ENCODE results near the gene ATXN1.

The ATXN1 gene

DNA sequence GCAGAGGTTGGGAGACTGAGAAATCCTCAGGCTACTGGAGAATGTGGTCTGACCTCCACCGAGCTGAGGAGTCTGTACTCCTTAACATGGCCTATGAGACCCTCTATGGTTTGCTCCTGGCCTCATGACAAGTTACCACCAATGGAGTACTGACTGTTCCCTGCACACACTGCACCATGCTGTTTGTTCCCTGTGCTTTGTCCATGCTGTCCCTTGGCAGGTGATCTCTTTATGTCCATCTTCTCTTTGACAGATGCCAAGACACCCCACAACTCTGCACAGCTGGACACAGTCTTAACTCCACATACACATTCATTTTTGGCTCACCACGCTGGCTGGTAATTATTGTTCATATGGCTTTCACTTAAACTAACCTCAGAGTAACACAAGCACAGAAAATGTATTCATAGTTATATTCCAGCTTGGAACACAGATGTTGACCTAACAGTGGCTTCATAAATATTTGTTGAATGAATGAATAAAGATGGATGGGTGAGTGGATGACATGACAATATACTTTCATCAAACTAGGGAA is 258.0 kb downstream of the ATXN1 start:
- no peak for DNase-seq (ENCODE audit: extremely low read depth, low read depth)
- TF ChIP-seq, protein P1, sequence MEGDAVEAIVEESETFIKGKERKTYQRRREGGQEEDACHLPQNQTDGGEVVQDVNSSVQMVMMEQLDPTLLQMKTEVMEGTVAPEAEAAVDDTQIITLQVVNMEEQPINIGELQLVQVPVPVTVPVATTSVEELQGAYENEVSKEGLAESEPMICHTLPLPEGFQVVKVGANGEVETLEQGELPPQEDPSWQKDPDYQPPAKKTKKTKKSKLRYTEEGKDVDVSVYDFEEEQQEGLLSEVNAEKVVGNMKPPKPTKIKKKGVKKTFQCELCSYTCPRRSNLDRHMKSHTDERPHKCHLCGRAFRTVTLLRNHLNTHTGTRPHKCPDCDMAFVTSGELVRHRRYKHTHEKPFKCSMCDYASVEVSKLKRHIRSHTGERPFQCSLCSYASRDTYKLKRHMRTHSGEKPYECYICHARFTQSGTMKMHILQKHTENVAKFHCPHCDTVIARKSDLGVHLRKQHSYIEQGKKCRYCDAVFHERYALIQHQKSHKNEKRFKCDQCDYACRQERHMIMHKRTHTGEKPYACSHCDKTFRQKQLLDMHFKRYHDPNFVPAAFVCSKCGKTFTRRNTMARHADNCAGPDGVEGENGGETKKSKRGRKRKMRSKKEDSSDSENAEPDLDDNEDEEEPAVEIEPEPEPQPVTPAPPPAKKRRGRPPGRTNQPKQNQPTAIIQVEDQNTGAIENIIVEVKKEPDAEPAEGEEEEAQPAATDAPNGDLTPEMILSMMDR (IDR thresholded peaks at IDR 0.05; ENCODE audit: low read depth, low read length, missing control alignments) = no peak
- H3K4me3 ChIP-seq (replicated peaks; ENCODE audit: low read depth, low read length) = no peak overlapping the region

DNA sequence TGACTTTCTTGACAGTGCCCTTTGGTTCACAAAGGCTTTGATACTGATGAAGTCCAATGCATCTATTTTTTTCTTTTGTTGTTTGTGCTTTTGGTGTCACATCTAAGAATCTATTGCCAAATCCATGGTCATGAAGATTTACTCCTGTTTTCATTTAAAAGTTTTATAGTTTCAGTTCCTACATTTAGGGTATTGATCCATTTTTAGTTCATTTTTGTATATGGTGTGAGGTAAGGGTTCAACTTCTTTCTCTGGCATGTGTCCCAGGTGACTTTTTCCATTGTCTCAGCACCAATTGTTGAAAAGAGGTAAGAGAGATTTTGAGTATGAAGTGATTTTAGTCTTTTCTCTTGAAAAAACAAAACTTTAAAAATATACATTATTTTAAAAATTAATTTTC is 262.3 kb downstream of the ATXN1 start:
- no peak for DNase-seq (ENCODE audit: extremely low read depth, low read depth)
- TF ChIP-seq, protein P1 (IDR thresholded peaks at IDR 0.05; ENCODE audit: low read depth, low read length, missing control alignments) = no peak
- no peak overlapping the region for H3K4me3 ChIP-seq (replicated peaks; ENCODE audit: low read depth, low read length)

DNA sequence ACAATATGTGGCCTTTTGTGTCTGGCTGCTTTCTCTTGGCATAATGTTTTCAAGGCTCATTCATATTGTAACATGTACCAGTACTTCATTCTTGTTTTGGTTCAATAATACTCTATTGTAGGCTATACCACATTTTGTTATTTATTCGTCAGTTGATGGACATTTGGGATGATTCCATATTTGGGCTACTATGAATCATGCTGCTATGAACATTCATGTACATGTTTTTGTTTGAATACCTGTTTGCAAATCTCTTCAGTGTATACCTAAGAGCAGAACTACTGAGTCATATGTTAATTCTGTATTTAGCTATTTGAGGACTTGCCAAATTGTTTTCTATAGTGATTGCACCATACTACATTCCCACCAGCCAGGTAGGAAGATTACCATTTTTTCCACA is 263.0 kb downstream of the ATXN1 start:
- no peak for DNase-seq (ENCODE audit: extremely low read depth, low read depth)
- TF ChIP-seq, protein P1 (IDR thresholded peaks at IDR 0.05; ENCODE audit: low read depth, low read length, missing control alignments) = no peak
- H3K4me3 ChIP-seq (replicated peaks; ENCODE audit: low read depth, low read length) = no peak overlapping the region

DNA sequence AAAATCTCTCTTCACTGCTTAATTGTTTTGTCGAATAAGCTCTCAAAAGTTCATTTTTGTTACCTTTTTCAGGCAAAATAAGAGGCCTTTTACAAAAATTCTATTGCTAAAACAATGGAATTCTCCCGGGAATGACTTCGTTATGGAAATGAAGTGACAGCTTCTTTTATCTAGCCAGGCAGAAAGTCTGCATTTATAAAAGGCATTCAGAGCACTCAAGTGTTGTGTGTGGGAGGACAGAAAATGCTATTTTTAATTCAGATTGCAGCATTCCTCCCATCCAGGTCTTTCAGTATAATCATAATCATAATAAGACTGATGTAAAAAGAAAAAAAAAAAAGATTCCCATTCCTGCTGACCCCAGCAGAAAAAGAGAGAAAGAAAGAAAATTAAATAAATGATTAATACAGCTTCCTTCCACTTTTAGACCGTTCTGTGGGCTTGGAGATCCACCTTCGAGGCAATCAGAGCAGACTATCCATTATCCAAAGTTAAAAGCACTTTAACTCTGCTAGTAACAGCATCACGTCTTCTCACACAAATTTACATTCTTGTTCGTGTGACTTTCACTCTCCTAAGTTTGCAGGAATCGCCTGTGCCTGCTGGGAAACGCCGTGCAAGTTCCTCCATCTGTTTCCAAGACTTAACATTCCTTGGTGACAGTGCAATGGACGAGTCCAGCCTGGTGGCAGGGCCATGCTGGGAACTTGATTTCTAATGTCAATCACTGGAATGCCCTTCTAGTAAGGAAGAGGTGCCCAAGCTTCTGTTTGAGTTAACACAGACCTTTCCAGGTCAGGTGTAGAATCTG is 264.1 kb downstream of the ATXN1 start:
- no peak overlapping the region for H3K4me3 ChIP-seq (replicated peaks; ENCODE audit: low read depth, low read length)
- TF ChIP-seq, protein P1 (IDR thresholded peaks at IDR 0.05; ENCODE audit: low read depth, low read length, missing control alignments) = no peak
- no peak for DNase-seq (ENCODE audit: extremely low read depth, low read depth)

DNA sequence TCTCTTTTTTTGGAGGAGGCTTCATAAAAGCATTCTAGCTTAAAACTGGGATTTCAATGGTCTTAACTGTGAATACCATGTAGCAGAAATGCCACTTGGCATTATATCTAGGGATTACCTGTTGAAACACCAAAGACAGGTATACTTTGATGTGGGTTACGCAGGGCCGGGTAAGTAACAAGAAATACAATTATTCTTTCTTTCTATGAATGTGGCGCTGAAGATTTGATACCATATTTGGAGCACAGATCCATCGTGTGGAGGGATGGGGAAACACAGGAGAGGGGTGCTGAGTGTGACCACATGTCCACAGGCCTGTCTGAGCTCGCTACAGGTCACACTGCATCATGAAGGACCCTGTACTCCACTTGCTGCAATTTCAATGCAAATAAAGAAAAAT is 265.1 kb downstream of the ATXN1 start:
- H3K4me3 ChIP-seq (replicated peaks; ENCODE audit: low read depth, low read length) = no peak overlapping the region
- TF ChIP-seq, protein P1 (IDR thresholded peaks at IDR 0.05; ENCODE audit: low read depth, low read length, missing control alignments) = peak; percentile 6
- no peak for DNase-seq (ENCODE audit: extremely low read depth, low read depth)

DNA sequence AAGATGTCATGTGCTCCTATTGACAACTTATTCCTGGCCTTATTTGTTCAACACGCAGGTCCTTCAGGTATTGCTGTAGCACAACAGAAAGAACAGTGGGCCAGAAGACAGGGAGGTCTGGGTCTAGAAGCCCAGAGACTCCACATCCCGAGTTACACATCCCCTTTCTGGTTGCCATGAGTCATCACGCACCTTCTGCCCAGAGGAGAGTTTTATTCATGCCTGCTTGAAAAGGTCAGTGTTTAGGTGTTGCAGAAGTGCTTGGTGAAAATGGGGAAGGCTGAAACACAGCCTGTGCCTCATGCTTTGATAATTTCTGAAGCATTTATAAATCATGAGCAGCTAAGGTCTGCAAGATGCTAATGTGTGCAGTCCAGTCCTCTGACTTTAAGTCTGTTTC is 266.5 kb downstream of the ATXN1 start:
- no peak for DNase-seq (ENCODE audit: extremely low read depth, low read depth)
- TF ChIP-seq, protein P1 (IDR thresholded peaks at IDR 0.05; ENCODE audit: low read depth, low read length, missing control alignments) = no peak
- no peak overlapping the region for H3K4me3 ChIP-seq (replicated peaks; ENCODE audit: low read depth, low read length)

Measured in HFF-Myc (cell line).